Measurements from ENCODE around the gene TTF2. TPM values are rescaled to one million over a fixed set of nuclear protein-coding genes. Genes with fewer than 3 reads are reported as not detected.

TTF2 gene
- total and polyA plus RNA-seq, 9 of the 15 experiments (the other 6 are each of a cell fraction or from before 2014, with no cell fraction given) = 9.4 to 71.1 (median 42.1) TPM

GRCh38 chr1:117150316-117150715, 90.2 kb downstream of the TTF2 start:
- H2AFZ ChIP-seq (ENCODE audit: low read depth, low read length) = no peak overlapping the region
- no peaks in the 10 kb centered on the region for H3K9me1 ChIP-seq (ENCODE audit: control insufficient read depth, insufficient read depth, low read length)
- H3K9ac ChIP-seq (ENCODE audit: insufficient read depth in 1 of 2, low read depth in 2 of 2, low read length in 2 of 2) = no peak overlapping the region
- BruUV-seq (replicated peaks) = no TSS peak
- H3K4me1 ChIP-seq (replicated peaks in 1 of 2; ENCODE audit: control insufficient read depth in 2 of 2, insufficient read depth in 2 of 2, low read length in 2 of 2) = no peaks in the 10 kb centered on the region
- no peaks in the 10 kb centered on the region for H4K20me1 ChIP-seq (replicated peaks; ENCODE audit: control insufficient read depth, insufficient read depth, low read length)
- 0% methylated on average over 2 of the region's 2 CpGs for WGBS (ENCODE audit: insufficient coverage, low coverage, missing lambda C conversion rate)
- no peaks in the 10 kb centered on the region for H3K79me2 ChIP-seq (ENCODE audit: control insufficient read depth, insufficient read depth, low read length)
- H3K4me3 ChIP-seq = no peak overlapping the region
- intact Hi-C loops (cut with micrococcal nuclease) = no loop called here
- H3K27ac ChIP-seq (ENCODE audit: extremely low read depth, low read depth, low read length) = no peak overlapping the region
- no peak for ATAC-seq
- ChIA-PET CTCF (ENCODE audit: low intra/inter-chr PET ratio) (interaction anchor here (0.6 kb wide), 1 partner anchor 181 kb away, joined by 3 read pairs; no protein-coding TSS in a partner anchor), POLR2A (no interaction called here)
- no peaks in the 10 kb centered on the region for H3K36me3 ChIP-seq (ENCODE audit: control insufficient read depth, insufficient read depth, low read length)
- no peak overlapping the region for H3K4me2 ChIP-seq (ENCODE audit: insufficient read depth, low read length)
- in situ Hi-C loops (cut with MboI) = no loop called here
- no peak for FAIRE-seq
- no peak for DNase-seq (ENCODE audit: extremely low read depth in 1 of 4, low spot score in 3 of 4)
- no peaks in the 10 kb centered on the region for H3K9me3 ChIP-seq (replicated peaks; ENCODE audit: control insufficient read depth, insufficient read depth, low read depth, low read length)
- peaks cover 11 to 20% of the 10 kb centered on the region in 2 experiments; a peak in 4 of 5 replicates for H3K27me3 ChIP-seq (ENCODE audit: control insufficient read depth in 2 of 2, insufficient read depth in 2 of 2, low read length in 2 of 2)
- TF ChIP-seq ZNF318 (IDR thresholded peaks at IDR 0.05; ENCODE audit: borderline replicate concordance in 1 of 2, low read depth in 1 of 2) (no peak), MITF (IDR thresholded peaks at IDR 0.05) (no peak), FOXJ2 (tag; IDR thresholded peaks at IDR 0.05) (no peak), ARID4B (CRISPR knock-in tag; IDR thresholded peaks at IDR 0.05) (no peak), CTCF (IDR thresholded peaks at IDR 0.05 in 2 of 3, conservative IDR thresholded peaks at IDR 0.05 in 1 of 3; ENCODE audit: insufficient read depth in 2 of 3, low read depth in 1 of 3, low read length in 3 of 3) (peak in 1 of 3 experiments; percentile 17; a peak in 1 of 6 replicates)

Measured in K562 (cell line).